HG03097 (cell line): ENCODE results near the gene FAM43A.

Experiments used
- ATAC-seq: cut with Tn5 transposase; IDR thresholded peaks from one replicate; pipeline ENCODE4 v1.9.1; 2021; ENCODE audit not compliant: unreplicated experiment, low FRiP score

FAM43A gene

GRCh38 chr3:194705227-194705626 lies 19.5 kb downstream of the FAM43A start:
- no peak for ATAC-seq

- no peak for ATAC-seq
Observed at GRCh38 chr3:194705761-194706160, 20.1 kb downstream of the FAM43A start.

GRCh38 chr3:194707147-194707540 lies 21.5 kb downstream of the FAM43A start:
- no peak for ATAC-seq

- ATAC-seq = no peak
Observed at GRCh38 chr3:194711286-194711685, 25.6 kb downstream of the FAM43A start.

- ATAC-seq = no peak
Observed at GRCh38 chr3:194711913-194712312, 26.2 kb downstream of the FAM43A start.

GRCh38 chr3:194713299-194714136 lies 27.8 kb downstream of the FAM43A start:
- no peak for ATAC-seq

GRCh38 chr3:194714137-194714455 lies 28.4 kb downstream of the FAM43A start:
- ATAC-seq = no peak

GRCh38 chr3:194714564-194714963 lies 28.9 kb downstream of the FAM43A start:
- no peak for ATAC-seq

GRCh38 chr3:194715022-194715800 lies 29.5 kb downstream of the FAM43A start:
- no peak for ATAC-seq

- ATAC-seq = no peak
Observed at GRCh38 chr3:194718079-194718478, 32.4 kb downstream of the FAM43A start.

GRCh38 chr3:194720048-194720447 lies 34.4 kb downstream of the FAM43A start:
- no peak for ATAC-seq

- ATAC-seq = no peak
Observed at GRCh38 chr3:194723846-194724618, 38.3 kb downstream of the FAM43A start.

- no peak for ATAC-seq
Observed at GRCh38 chr3:194725346-194725745, 39.7 kb downstream of the FAM43A start.

- ATAC-seq = no peak
Observed at GRCh38 chr3:194727435-194728128, 41.9 kb downstream of the FAM43A start.

- ATAC-seq = no peak
Observed at GRCh38 chr3:194728986-194729385, 43.3 kb downstream of the FAM43A start.

- ATAC-seq = no peak
Observed at GRCh38 chr3:194730365-194730764, 44.7 kb downstream of the FAM43A start.

- ATAC-seq = no peak
Observed at GRCh38 chr3:194731506-194732073, 45.9 kb downstream of the FAM43A start.

- no peak for ATAC-seq
Observed at GRCh38 chr3:194732617-194733016, 46.9 kb downstream of the FAM43A start.

- ATAC-seq = no peak
Observed at GRCh38 chr3:194736277-194736895, 50.7 kb downstream of the FAM43A start.
